ENCODE data around the gene CNOT1. TPM values are rescaled to one million over a fixed set of nuclear protein-coding genes. Genes with fewer than 3 reads are reported as not detected.

CNOT1 gene
- total RNA-seq, 1 donor from 2014 or later, result 213 TPM

DNA sequence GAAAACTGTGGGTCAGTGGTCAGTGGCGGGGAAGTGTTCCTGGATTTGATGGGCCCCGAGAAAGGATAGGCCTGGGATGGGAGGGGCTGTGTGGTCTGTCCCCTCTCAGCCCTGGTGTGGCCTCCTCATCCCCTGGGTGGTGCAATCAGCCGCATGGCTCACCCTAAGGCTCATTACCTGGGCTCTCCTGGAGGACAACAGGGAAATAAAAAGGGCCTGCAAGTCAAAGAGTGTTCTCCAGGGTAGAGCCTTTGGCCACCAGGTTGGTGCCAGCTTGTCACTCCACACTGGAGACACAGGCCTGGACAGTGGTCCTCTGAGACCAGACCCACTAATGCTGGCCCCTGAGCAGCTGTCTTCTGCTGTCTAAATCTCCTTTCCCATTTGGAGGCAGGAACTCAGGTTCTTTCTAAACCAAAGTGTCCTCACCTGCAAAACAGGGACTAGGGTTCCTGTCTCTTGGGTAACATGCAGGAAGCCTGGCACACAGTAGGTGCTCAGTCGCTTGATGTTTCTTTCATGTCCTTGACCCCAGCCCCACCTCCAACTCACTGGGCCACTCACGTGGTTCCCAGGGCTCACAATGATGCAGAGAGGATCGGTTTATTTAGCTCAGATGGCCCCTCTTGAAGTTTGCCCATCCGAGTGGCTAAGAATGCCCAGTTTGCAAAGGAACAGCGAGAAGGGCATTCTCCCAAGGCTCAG, 127.3 kb downstream of the CNOT1 start:
- H3K4me3 Mint-ChIP-seq, result peak overlapping the region; percentile 83
- peaks cover 19% of the 10 kb centered on the region for H3K4me1 Mint-ChIP-seq
- DNase-seq (ENCODE audit: low spot score in 2 of 2, unreplicated experiment in 2 of 2), result no peak
- H3K9me3 Mint-ChIP-seq, result no peaks in the 10 kb centered on the region
- H3K36me3 Mint-ChIP-seq, result no peaks in the 10 kb centered on the region
- H3K27me3 Mint-ChIP-seq (ENCODE audit: low read depth), result peaks cover 14% of the 10 kb centered on the region
- H3K27ac Mint-ChIP-seq, result no peak overlapping the region
- TF ChIP-seq, protein P1, sequence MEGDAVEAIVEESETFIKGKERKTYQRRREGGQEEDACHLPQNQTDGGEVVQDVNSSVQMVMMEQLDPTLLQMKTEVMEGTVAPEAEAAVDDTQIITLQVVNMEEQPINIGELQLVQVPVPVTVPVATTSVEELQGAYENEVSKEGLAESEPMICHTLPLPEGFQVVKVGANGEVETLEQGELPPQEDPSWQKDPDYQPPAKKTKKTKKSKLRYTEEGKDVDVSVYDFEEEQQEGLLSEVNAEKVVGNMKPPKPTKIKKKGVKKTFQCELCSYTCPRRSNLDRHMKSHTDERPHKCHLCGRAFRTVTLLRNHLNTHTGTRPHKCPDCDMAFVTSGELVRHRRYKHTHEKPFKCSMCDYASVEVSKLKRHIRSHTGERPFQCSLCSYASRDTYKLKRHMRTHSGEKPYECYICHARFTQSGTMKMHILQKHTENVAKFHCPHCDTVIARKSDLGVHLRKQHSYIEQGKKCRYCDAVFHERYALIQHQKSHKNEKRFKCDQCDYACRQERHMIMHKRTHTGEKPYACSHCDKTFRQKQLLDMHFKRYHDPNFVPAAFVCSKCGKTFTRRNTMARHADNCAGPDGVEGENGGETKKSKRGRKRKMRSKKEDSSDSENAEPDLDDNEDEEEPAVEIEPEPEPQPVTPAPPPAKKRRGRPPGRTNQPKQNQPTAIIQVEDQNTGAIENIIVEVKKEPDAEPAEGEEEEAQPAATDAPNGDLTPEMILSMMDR (IDR thresholded peaks at IDR 0.05; ENCODE audit: unreplicated experiment), result no peak

DNA sequence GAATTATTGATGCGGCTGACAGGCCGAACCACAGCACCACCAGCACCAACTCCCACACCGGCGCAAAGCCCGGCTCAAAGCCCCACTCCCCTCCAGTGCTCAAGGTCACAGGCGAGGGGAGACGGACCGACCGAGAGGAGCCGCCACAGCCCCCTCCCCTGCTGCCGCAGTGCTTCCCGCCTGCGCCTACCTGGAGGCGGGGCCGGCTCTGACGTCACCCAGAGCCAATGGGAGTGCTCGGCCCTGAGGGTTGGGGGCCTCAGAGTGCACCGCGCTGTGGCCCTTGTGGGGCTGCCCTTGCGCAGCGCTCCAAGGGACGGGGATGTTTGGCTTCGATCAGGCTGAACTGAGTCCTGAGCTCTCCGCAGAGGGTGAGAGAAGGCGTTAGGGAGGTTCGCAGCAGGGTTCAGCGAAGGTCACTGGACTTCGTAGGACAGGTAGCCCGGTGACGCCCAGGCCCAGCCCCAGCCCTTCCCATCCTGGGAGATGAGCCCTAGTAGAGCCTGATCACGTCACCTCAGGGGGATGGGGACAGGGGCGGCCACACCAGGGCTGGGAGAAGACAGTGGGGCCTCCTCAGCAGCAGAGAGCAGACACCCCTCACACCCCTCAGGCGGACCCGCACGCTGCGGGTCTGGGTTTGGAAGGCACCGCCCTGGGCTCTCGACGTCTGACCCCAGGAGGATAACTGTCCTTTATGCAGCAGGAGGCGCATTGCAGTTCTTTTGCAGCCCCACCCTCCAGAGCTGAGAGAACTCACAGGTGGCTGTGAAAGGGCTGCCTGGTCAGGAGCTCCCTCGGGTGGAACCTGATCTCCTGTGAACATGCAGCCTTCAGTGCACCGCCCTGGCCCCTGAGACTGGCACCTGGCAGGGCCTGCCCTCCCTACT, 128.1 kb downstream of the CNOT1 start:
- peak overlapping the region; percentile 83 for H3K4me3 Mint-ChIP-seq
- H3K27ac Mint-ChIP-seq, result peak overlapping the region; percentile 69
- TF ChIP-seq, protein P1 (IDR thresholded peaks at IDR 0.05; ENCODE audit: unreplicated experiment), result no peak
- H3K9me3 Mint-ChIP-seq, result no peaks in the 10 kb centered on the region
- peak; percentile 55 to 76 for DNase-seq (ENCODE audit: low spot score in 2 of 2, unreplicated experiment in 2 of 2)
- H3K4me1 Mint-ChIP-seq, result peaks cover 19% of the 10 kb centered on the region
- H3K36me3 Mint-ChIP-seq, result no peaks in the 10 kb centered on the region
- peaks cover 17% of the 10 kb centered on the region for H3K27me3 Mint-ChIP-seq (ENCODE audit: low read depth)

DNA sequence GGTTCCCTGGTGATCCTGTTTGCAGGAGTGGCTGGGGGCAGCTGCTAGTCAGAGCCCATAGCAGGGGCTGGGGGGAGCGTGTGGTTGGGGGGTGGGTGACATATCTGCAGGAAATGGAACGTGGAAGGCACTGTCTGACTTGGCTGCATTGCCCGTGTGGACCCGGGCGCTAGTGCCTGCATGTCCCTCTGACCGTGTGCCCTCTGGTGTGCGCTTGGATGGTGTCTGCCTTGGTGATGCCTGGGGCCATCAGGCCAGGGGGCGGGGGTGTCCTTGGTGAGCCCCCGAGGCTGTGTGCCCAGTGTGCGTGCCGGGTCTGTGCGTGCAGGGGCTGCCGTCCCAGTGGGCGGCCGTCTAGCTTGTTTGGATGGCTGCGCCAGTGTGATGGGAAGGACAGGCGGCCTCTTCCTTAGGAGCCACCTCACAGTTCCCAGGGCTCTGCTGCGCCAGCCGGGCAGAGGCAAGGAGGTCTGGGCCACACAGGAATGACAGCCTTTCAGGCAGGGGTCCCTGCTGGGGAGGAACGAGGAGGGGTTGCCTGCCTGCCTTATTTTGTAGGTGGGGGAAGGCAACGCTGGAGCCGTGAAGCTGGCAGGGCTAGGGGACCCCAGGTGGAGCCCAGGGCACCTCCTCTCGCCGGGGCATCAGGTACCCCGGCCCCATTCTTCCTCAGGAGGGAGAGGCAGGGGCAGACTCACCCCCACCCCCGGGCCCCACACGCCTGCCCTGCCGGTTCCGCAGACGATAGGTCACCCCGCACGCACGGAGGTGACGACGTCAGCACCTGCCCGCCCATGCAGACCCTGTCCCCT, 129.0 kb downstream of the CNOT1 start:
- Mint-ChIP-seq H3K4me1 (peaks cover 19% of the 10 kb centered on the region), H3K9me3 (no peaks in the 10 kb centered on the region), H3K27me3 (ENCODE audit: low read depth) (peaks cover 18% of the 10 kb centered on the region), H3K27ac (no peak overlapping the region), H3K4me3 (peak overlapping the region; percentile 83), H3K36me3 (no peaks in the 10 kb centered on the region)
- TF ChIP-seq, protein P1 (IDR thresholded peaks at IDR 0.05; ENCODE audit: unreplicated experiment), result no peak
- no peak for DNase-seq (ENCODE audit: low spot score in 2 of 2, unreplicated experiment in 2 of 2)

DNA sequence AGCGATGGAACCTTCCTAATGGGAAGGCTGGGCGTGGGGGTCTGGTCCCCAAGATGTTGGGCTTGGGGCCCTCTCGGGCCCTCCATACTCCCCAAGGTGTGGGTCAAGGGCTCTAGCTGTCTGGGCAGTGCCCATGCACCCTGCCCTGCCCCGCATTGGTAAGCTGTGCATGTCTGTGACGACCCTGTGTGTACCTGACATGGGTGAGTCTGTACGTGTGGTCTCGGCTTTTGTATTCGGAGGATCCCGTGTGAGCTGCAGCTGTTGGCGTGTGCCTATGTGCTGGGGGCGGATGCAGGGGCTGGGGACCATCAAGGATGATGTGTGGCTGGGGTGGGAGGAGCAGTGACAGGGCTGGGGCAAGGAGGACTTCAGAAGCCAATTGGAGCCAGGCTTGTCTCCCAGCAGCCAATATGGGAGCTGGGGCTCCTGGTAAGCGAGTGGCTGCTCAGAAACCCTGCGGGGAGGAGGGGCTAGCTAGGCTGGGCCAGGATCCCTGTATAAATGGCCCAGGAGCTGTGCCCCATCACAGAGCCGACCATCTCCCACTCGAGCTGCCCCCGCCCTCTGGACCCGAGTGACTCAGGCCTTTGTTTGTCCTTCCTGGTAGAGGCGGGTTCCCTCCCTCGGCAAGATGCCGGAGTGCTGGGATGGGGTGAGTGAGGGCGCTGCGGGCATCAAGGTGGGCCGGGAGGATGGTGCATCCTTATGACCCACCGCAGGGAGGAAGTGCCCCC, 129.8 kb downstream of the CNOT1 start, which contains the start of gene NDRG4:
TSS of gene NDRG4 (plus strand) at position 529 of the 737 bp plus-strand sequence. CDS start at position 635, 106 bp downstream.
- peaks cover 23% of the 10 kb centered on the region for H3K27me3 Mint-ChIP-seq (ENCODE audit: low read depth)
- no peak within 1 kb of the TSS for H3K27ac Mint-ChIP-seq
- no peaks in the 10 kb centered on the region for H3K36me3 Mint-ChIP-seq
- peak in 1 of 2 experiments; percentile 72 for DNase-seq (ENCODE audit: low spot score in 2 of 2, unreplicated experiment in 2 of 2)
- peaks cover 19% of the 10 kb centered on the region for H3K4me1 Mint-ChIP-seq
- peak within 1 kb of the TSS; percentile 83 for H3K4me3 Mint-ChIP-seq
- TF ChIP-seq, protein P1 (IDR thresholded peaks at IDR 0.05; ENCODE audit: unreplicated experiment), result no peak
- H3K9me3 Mint-ChIP-seq, result no peaks in the 10 kb centered on the region

DNA sequence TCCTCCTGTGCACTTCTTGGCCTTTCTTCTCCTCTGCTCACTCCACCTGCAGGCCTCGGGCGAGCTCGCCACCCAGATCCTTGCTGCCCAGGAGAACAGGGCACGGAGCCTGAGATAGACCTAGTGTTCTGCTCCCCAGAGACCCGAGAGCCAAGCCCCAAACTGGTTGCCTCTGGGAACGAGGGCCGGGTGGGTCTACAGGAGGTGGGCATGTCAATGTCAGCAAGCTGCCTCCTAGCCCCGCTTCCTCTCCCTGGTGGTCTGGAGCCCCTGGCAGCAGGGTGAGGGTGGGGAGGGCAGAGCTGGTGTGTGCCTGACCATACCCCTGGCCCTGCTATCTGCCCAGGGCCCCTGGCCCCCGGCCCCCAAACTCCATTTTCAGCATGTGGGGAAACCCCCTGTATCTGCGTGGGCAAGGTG, 130.5 kb downstream of the CNOT1 start:
- TF ChIP-seq, protein P1 (IDR thresholded peaks at IDR 0.05; ENCODE audit: unreplicated experiment), result no peak
- Mint-ChIP-seq H3K9me3 (no peaks in the 10 kb centered on the region), H3K4me1 (peaks cover 19% of the 10 kb centered on the region), H3K27ac (no peak overlapping the region), H3K4me3 (no peak overlapping the region), H3K27me3 (ENCODE audit: low read depth) (peaks cover 24% of the 10 kb centered on the region), H3K36me3 (no peaks in the 10 kb centered on the region)
- DNase-seq (ENCODE audit: low spot score in 2 of 2, unreplicated experiment in 2 of 2), result no peak

Measured in mesothelial cell of epicardium (in vitro differentiated cells).